ES-I3 (cell line): ENCODE measurements around the gene TNFRSF8.

Experiments
- H3K36me3 ChIP-seq: 2 replicates; pipeline ENCODE4 v1.6.1; 2013; ENCODE audit warnings: mild to moderate bottlenecking, low read length, control low read depth, moderate library complexity; ENCODE audit not compliant: insufficient read depth
- H3K4me1 ChIP-seq: 2 replicates; pipeline ENCODE4 v1.6.1; 2013; ENCODE audit warnings: mild to moderate bottlenecking, control low read depth, low read length; ENCODE audit not compliant: insufficient read depth
- H3K9ac ChIP-seq: 2 replicates; pipeline ENCODE4 v1.6.1; 2013; ENCODE audit warnings: low read depth, mild to moderate bottlenecking, low read length, moderate library complexity
- H3K9me3 ChIP-seq: 2 replicates; pipeline ENCODE4 v1.6.1; 2013; ENCODE audit warnings: mild to moderate bottlenecking, low read length, moderate library complexity; ENCODE audit not compliant: control insufficient read depth, insufficient read depth

TNFRSF8 gene

GRCh38 chr1:12060500-12060899 is 2.6 kb upstream of the TNFRSF8 start:
- Histone ChIP-seq H3K9me3 (no peaks in the 10 kb centered on the region), H3K4me1 (peaks cover 5% of the 10 kb centered on the region), H3K36me3 (no peaks in the 10 kb centered on the region), H3K9ac (no peak overlapping the region)

GRCh38 chr1:12064073-12064969 is 1.2 kb downstream of the TNFRSF8 start:
- Histone ChIP-seq H3K9me3 (no peaks in the 10 kb centered on the region), H3K4me1 (peaks cover 29% of the 10 kb centered on the region), H3K36me3 (no peaks in the 10 kb centered on the region), H3K9ac (peak overlapping the region; percentile 71)

- peaks cover 34% of the 10 kb centered on the region for H3K4me1 ChIP-seq
- H3K9me3 ChIP-seq = no peaks in the 10 kb centered on the region
- H3K9ac ChIP-seq = no peak overlapping the region
- H3K36me3 ChIP-seq = no peaks in the 10 kb centered on the region
Measured at GRCh38 chr1:12065872-12066271, 2.8 kb downstream of the TNFRSF8 start.

GRCh38 chr1:12067900-12068821 is 5.1 kb downstream of the TNFRSF8 start:
- Histone ChIP-seq H3K9me3 (no peaks in the 10 kb centered on the region), H3K9ac (no peak overlapping the region), H3K36me3 (no peaks in the 10 kb centered on the region; the same call in 1 of the 2 replicates), H3K4me1 (peaks cover 34% of the 10 kb centered on the region)

- H3K4me1 ChIP-seq = peaks cover 32% of the 10 kb centered on the region
- no peaks in the 10 kb centered on the region; the same call in 1 of the 2 replicates for H3K36me3 ChIP-seq
- H3K9ac ChIP-seq = no peak overlapping the region
- H3K9me3 ChIP-seq = no peaks in the 10 kb centered on the region
Measured at GRCh38 chr1:12069623-12070244, 6.6 kb downstream of the TNFRSF8 start.

GRCh38 chr1:12071892-12072291 is 8.8 kb downstream of the TNFRSF8 start:
- Histone ChIP-seq H3K4me1 (peaks cover 17% of the 10 kb centered on the region), H3K9ac (no peak overlapping the region), H3K9me3 (no peaks in the 10 kb centered on the region), H3K36me3 (no peaks in the 10 kb centered on the region; the same call in 1 of the 2 replicates)

GRCh38 chr1:12072741-12073140 is 9.6 kb downstream of the TNFRSF8 start:
- H3K9ac ChIP-seq = no peak overlapping the region
- peaks cover 12% of the 10 kb centered on the region for H3K4me1 ChIP-seq
- H3K9me3 ChIP-seq = no peaks in the 10 kb centered on the region
- H3K36me3 ChIP-seq = no peaks in the 10 kb centered on the region; the same call in 1 of the 2 replicates

- Histone ChIP-seq H3K4me1 (peaks cover 5% of the 10 kb centered on the region), H3K36me3 (no peaks in the 10 kb centered on the region; the same call in 1 of the 2 replicates), H3K9ac (no peak overlapping the region), H3K9me3 (no peaks in the 10 kb centered on the region)
Measured at GRCh38 chr1:12073796-12074195, 10.7 kb downstream of the TNFRSF8 start.

- no peaks in the 10 kb centered on the region; the same call in 1 of the 2 replicates for H3K36me3 ChIP-seq
Measured at GRCh38 chr1:12075195-12076114, 12.4 kb downstream of the TNFRSF8 start.

GRCh38 chr1:12076425-12077005 is 13.4 kb downstream of the TNFRSF8 start:
- Histone ChIP-seq H3K4me1 (peaks cover 3% of the 10 kb centered on the region; the same call in 1 of the 2 replicates), H3K9ac (no peak overlapping the region), H3K36me3 (no peaks in the 10 kb centered on the region; the same call in 1 of the 2 replicates), H3K9me3 (no peaks in the 10 kb centered on the region)

More at GRCh38 chr1:12075195-12076114, 12.4 kb downstream of the TNFRSF8 start:
- H3K9ac ChIP-seq = no peak overlapping the region
- peaks cover 3% of the 10 kb centered on the region; the same call in 1 of the 2 replicates for H3K4me1 ChIP-seq
- no peaks in the 10 kb centered on the region for H3K9me3 ChIP-seq

- Histone ChIP-seq H3K36me3 (no peaks in the 10 kb centered on the region), H3K4me1 (peaks cover 3% of the 10 kb centered on the region; the same call in 1 of the 2 replicates), H3K9ac (no peak overlapping the region), H3K9me3 (peaks cover 7% of the 10 kb centered on the region; the same call in 1 of the 2 replicates)
Measured at GRCh38 chr1:12078575-12078937, 15.5 kb downstream of the TNFRSF8 start.

GRCh38 chr1:12078938-12079861 is 16.1 kb downstream of the TNFRSF8 start:
- H3K4me1 ChIP-seq = peaks cover 3% of the 10 kb centered on the region; the same call in 1 of the 2 replicates
- H3K9ac ChIP-seq = peak overlapping the region; percentile 29
- H3K9me3 ChIP-seq = peaks cover 7% of the 10 kb centered on the region; the same call in 1 of the 2 replicates
- H3K36me3 ChIP-seq = no peaks in the 10 kb centered on the region
